Thoracic aorta (tissue), 2 donors: ENCODE results near the gene ZC3H7A. TPM values are rescaled to one million over a fixed set of nuclear protein-coding genes. Genes with fewer than 3 reads are reported as not detected.

Experiments
- ATAC-seq: fragments of 150-250 bp; one replicate; pipeline ENCODE4 v1.8.0; 2017; ENCODE audit warnings: low read depth; ENCODE audit not compliant: insufficient number of reproducible peaks, low FRiP score
- DNase-seq: peaks from one replicate; pipeline ENCODE4 v3.0.0-alpha.2; 2020; ENCODE audit warnings: low spot score
- H3K27ac ChIP-seq, 2 donors: fragments of 200-600 bp; sonication (generic); 1 replicate in 1 of 2; 2 replicates in 1 of 2; pipeline ENCODE4 v1.5.1; 2016; ENCODE audit warnings: mild to moderate bottlenecking in 2 of 2, moderate library complexity in 2 of 2
- H3K27me3 ChIP-seq: fragments of 200-600 bp; sonication (generic); replicated peaks from 2 replicates; pipeline ENCODE4 v1.6.0; 2016; ENCODE audit warnings: mild to moderate bottlenecking; ENCODE audit not compliant: insufficient read depth
- H3K36me3 ChIP-seq: fragments of 200-600 bp; sonication (generic); one replicate; pipeline ENCODE4 v1.5.1; 2016
- H3K4me1 ChIP-seq, 2 donors: fragments of 200-600 bp; sonication (generic); 1 replicate in 1 of 2; 2 replicates in 1 of 2; pipeline versions ENCODE4 v1.5.1 to v1.6.0; 2016; ENCODE audit warnings: low read depth in 2 of 2, mild to moderate bottlenecking in 1 of 2; ENCODE audit not compliant: control insufficient read depth in 1 of 2
- H3K4me3 ChIP-seq: fragments of 200-600 bp; sonication (generic); 2 replicates; pipeline ENCODE4 v1.5.1; 2016; ENCODE audit warnings: mild to moderate bottlenecking
- H3K9me3 ChIP-seq: fragments of 200-600 bp; sonication (generic); 2 replicates; pipeline ENCODE4 v1.5.1; 2016
- CTCF ChIP-seq: fragments of 200-600 bp; sonication (generic); IDR thresholded peaks from one replicate; pipeline ENCODE4 v1.5.1; 2019; ENCODE audit warnings: antibody characterized with exemption
- total RNA-seq, 2 donors: library from RNA; depleted of rRNA; stranded (reverse); fragments of >200 nt; gene quantifications; one replicate each; pipeline versions ENCODE4 v1.1.0 to v1.2.3, GENCODE V29; 2016

Gene ZC3H7A
- total RNA-seq, 2 donors from 2014 or later, result 47.8 to 86.1 TPM

- no peak for DNase-seq
- no peaks in the 10 kb centered on the region for H3K27me3 ChIP-seq
- peaks cover 49% of the 10 kb centered on the region for H3K36me3 ChIP-seq
- H3K4me3 ChIP-seq, result no peak overlapping the region
- H3K4me1 ChIP-seq, result peaks cover 0 to 7% of the 10 kb centered on the region in 2 donors
- H3K9me3 ChIP-seq, result no peaks in the 10 kb centered on the region
- ATAC-seq, result no peak
- H3K27ac ChIP-seq, result no peak overlapping the region
- no peak for TF ChIP-seq CTCF
Measured at GRCh38 chr16:11774065-11774626, 22.9 kb downstream of the ZC3H7A start.

GRCh38 chr16:11768849-11769248, 28.2 kb downstream of the ZC3H7A start:
- Histone ChIP-seq H3K27ac (no peak overlapping the region), H3K4me1 (no peaks in the 10 kb centered on the region), H3K9me3 (no peaks in the 10 kb centered on the region), H3K27me3 (no peaks in the 10 kb centered on the region), H3K36me3 (peaks cover 63% of the 10 kb centered on the region), H3K4me3 (no peak overlapping the region)
- TF ChIP-seq CTCF, result no peak
- DNase-seq, result no peak
- ATAC-seq, result no peak

- Histone ChIP-seq H3K4me3 (no peak overlapping the region), H3K27me3 (no peaks in the 10 kb centered on the region), H3K27ac (no peak overlapping the region), H3K9me3 (no peaks in the 10 kb centered on the region), H3K36me3 (peaks cover 51% of the 10 kb centered on the region), H3K4me1 (peaks cover 4 to 17% of the 10 kb centered on the region in 2 donors)
- no peak for TF ChIP-seq CTCF
- no peak for DNase-seq
- ATAC-seq, result no peak
Measured at GRCh38 chr16:11762431-11762830, 34.6 kb downstream of the ZC3H7A start.

GRCh38 chr16:11759997-11760396, 37.1 kb downstream of the ZC3H7A start:
- ATAC-seq, result no peak
- no peak for TF ChIP-seq CTCF
- Histone ChIP-seq H3K27me3 (no peaks in the 10 kb centered on the region), H3K4me3 (no peak overlapping the region), H3K4me1 (peaks cover 4 to 17% of the 10 kb centered on the region in 2 donors), H3K36me3 (peaks cover 48% of the 10 kb centered on the region), H3K27ac (no peak overlapping the region), H3K9me3 (no peaks in the 10 kb centered on the region)
- DNase-seq, result no peak

GRCh38 chr16:11759163-11759834, 37.8 kb downstream of the ZC3H7A start:
- Histone ChIP-seq H3K4me3 (no peak overlapping the region), H3K9me3 (no peaks in the 10 kb centered on the region), H3K36me3 (peaks cover 49% of the 10 kb centered on the region), H3K4me1 (peaks cover 4 to 17% of the 10 kb centered on the region in 2 donors), H3K27ac (no peak overlapping the region), H3K27me3 (no peaks in the 10 kb centered on the region)
- ATAC-seq (no peak), DNase-seq (no peak)
- TF ChIP-seq CTCF, result no peak
